ENCODE data around the gene PLCB1. TPM values are rescaled to one million over a fixed set of nuclear protein-coding genes. Genes with fewer than 3 reads are reported as not detected.

Gene PLCB1
- total RNA-seq (10 to 100 TPM in 1 of 4 donors, 1 to 10 TPM in 3; 4.2 to 10.7 (median 6.9) TPM), polyA plus RNA-seq (1 to 10 TPM; 1.5 to 3.2 (median 2.5) TPM)
- long read RNA-seq, donor 1, partial matches to known transcripts, result 2 of 2 reads
- long read RNA-seq, donor 1, other reads (novel, unspliced or antisense), result 0 of 2 reads
- long read RNA-seq, donor 2, partial matches to known transcripts, result 3 of 5 reads
- long read RNA-seq, donor 2, other reads (novel, unspliced or antisense), result 2 of 5 reads

GRCh38 chr20:8131598-8132483 lies at the start of gene PLCB1:
PLCB1 (plus strand) TSS chr20:8132266; CDS start chr20:8132652, 386 bp downstream.
- ATAC-seq (peak; percentile 96 to 97 (median 96)), DNase-seq (peak; percentile 87 to 94)
- Histone ChIP-seq H3K4me1 (peaks cover 7% of the 10 kb centered on the region), H3K36me3 (ENCODE audit: insufficient read depth in 1 of 2, low read depth in 1 of 2) (no peaks in the 10 kb centered on the region), H3K4me3 (peak within 1 kb of the TSS; percentile 90), H3K9me3 (no peaks in the 10 kb centered on the region), H3K27me3 (ENCODE audit: insufficient read depth in 3 of 3, low read length in 2 of 3) (no peaks in the 10 kb centered on the region), H3K27ac (peak within 1 kb of the TSS; percentile 74)
- WGBS, 3 donors, result 2 to 3% (median 2%) methylated on average over 37 to 64 of the region's 65 CpGs
- intact Hi-C loops (cut with DNase I), result loop anchor here (1.0 to 10.0 kb wide), 10 partner anchors 90 to 590 kb away; no protein-coding TSS in a partner anchor
- peak; percentile 83 for TF ChIP-seq CTCF (IDR thresholded peaks at IDR 0.05)

DNA sequence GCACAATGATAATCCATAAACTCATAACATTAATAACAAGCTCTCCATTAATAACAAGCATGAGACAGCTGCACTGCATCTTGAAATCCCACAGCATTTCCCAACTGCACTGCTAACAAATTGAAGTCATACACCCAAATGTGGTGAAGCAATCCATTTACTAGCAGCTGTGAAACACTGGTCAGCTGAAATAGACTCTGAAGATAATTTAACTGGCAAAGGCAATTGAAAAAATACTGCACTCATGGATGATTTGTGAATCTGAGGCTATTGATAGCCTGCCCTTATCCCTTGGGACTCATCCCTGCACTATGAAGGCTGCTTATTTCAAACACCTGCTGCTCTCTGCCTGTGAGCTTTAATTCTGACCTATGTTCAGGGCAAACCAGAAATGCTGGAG lies 49.1 kb upstream of the PLCB1 start:
- no peaks in the 10 kb centered on the region for H3K4me1 ChIP-seq
- no peaks in the 10 kb centered on the region for H3K27me3 ChIP-seq (ENCODE audit: insufficient read depth in 3 of 3, low read length in 2 of 3)
- no peak for TF ChIP-seq CTCF (IDR thresholded peaks at IDR 0.05)
- H3K27ac ChIP-seq, result no peak overlapping the region
- no peaks in the 10 kb centered on the region for H3K9me3 ChIP-seq
- no peaks in the 10 kb centered on the region for H3K36me3 ChIP-seq (ENCODE audit: insufficient read depth in 1 of 2, low read depth in 1 of 2)
- no peak overlapping the region for H3K4me3 ChIP-seq
- peak; percentile 37 to 94 (median 90) for ATAC-seq
- intact Hi-C loops (cut with DNase I), result no loop called here
- DNase-seq, result no peak

DNA sequence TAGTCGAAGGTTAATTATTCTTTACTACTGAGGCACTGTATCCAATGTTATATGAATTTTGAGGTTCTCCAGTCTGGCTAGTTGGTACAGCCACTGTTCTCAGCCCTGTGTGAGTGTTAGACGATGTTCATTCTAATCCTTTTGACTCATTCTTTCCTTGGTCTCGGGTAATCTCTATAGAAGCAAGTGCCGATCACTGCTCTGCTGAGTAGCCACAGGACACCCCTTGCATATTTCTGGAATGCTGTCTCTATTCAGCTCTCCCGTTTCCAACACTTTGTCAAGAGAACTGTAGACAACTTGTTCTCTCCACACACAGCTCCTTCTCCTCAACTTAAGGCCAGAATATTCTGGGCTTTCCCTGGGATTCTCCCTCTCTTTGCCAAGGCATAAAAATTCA lies 42.4 kb upstream of the PLCB1 start:
- DNase-seq, result no peak
- no peaks in the 10 kb centered on the region for H3K36me3 ChIP-seq (ENCODE audit: insufficient read depth in 1 of 2, low read depth in 1 of 2)
- H3K9me3 ChIP-seq, result no peaks in the 10 kb centered on the region
- no peak overlapping the region for H3K4me3 ChIP-seq
- no peaks in the 10 kb centered on the region for H3K27me3 ChIP-seq (ENCODE audit: insufficient read depth in 3 of 3, low read length in 2 of 3)
- intact Hi-C loops (cut with DNase I), result no loop called here
- no peak for ATAC-seq
- TF ChIP-seq CTCF (IDR thresholded peaks at IDR 0.05), result no peak
- H3K4me1 ChIP-seq, result no peaks in the 10 kb centered on the region
- H3K27ac ChIP-seq, result no peak overlapping the region
- WGBS, 3 donors, result 80 to 87% (median 82%) methylated on average over 5 of the region's 5 CpGs

DNA sequence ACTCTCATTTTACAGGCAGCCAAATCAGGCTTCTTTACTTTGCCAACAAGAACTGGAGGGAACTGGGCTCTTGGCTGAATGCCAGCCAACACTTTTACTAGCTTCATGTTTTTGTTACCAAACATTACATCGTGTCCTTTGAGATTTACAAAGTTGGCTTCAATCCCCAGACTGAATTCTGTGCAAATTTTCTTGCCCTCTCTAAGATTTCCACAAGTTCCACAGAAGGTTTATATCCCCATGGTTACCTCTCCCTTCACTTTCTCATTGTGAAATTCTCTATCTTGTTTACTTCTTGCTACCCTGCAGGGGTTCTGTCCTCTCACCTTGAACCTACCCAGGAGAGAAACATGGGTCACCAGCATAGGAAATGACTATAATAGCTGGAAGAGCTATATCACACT lies 37.6 kb upstream of the PLCB1 start:
- intact Hi-C loops (cut with DNase I), result no loop called here
- DNase-seq (peak; percentile 29 to 66), ATAC-seq (peak in 1 of 4 donors; percentile 37)
- Histone ChIP-seq H3K4me1 (no peaks in the 10 kb centered on the region), H3K27me3 (ENCODE audit: insufficient read depth in 3 of 3, low read length in 2 of 3) (no peaks in the 10 kb centered on the region), H3K36me3 (ENCODE audit: insufficient read depth in 1 of 2, low read depth in 1 of 2) (no peaks in the 10 kb centered on the region), H3K9me3 (no peaks in the 10 kb centered on the region), H3K4me3 (no peak overlapping the region), H3K27ac (no peak overlapping the region)
- WGBS, 3 donors, result 0 to 3% (median 1%) methylated on average over 1 of the region's 1 CpG
- no peak for TF ChIP-seq CTCF (IDR thresholded peaks at IDR 0.05)
